Neural crest cell (in vitro differentiated cells): ENCODE results near the gene ADRB1. TPM values are rescaled to one million over a fixed set of nuclear protein-coding genes. Genes with fewer than 3 reads are reported as not detected.

ENCODE experiments used
- DNase-seq: peaks from one replicate; pipeline ENCODE4 v3.0.0; 2021; ENCODE audit warnings: low read depth, mixed read lengths, low spot score
- H3K27ac Mint-ChIP-seq: one replicate; pipeline ENCODE4 v1.8.0; 2021; ENCODE audit warnings: mild to moderate bottlenecking, mixed read lengths; ENCODE audit not compliant: unreplicated experiment
- H3K27me3 Mint-ChIP-seq: 2 replicates; pipeline ENCODE4 v1.8.0; 2021; ENCODE audit warnings: low read depth, mild to moderate bottlenecking, mixed read lengths
- H3K36me3 Mint-ChIP-seq: 2 replicates; pipeline ENCODE4 v1.8.0; 2021; ENCODE audit warnings: low read depth, mild to moderate bottlenecking, mixed read lengths
- H3K4me1 Mint-ChIP-seq: 2 replicates; pipeline ENCODE4 v1.8.0; 2021; ENCODE audit warnings: mixed read lengths
- H3K4me3 Mint-ChIP-seq: one replicate; pipeline ENCODE4 v1.8.0; 2021; ENCODE audit warnings: mild to moderate bottlenecking, mixed read lengths
- H3K9me3 Mint-ChIP-seq: 2 replicates; pipeline ENCODE4 v1.8.0; 2021; ENCODE audit warnings: mixed read lengths
- long read RNA-seq: library from polyadenylated mRNA; unstranded; transcript quantifications from one replicate; pipeline ENCODE4 v2.0.0, GENCODE V29; 2020
- total RNA-seq: library from RNA; stranded (reverse); gene quantifications from 2 replicates; pipeline ENCODE4 v1.2.1, GENCODE V29; 2021
- TF ChIP-seq, protein P1 (sequence below): fragments of 200-600 bp; sonication (generic); conservative IDR thresholded peaks from 2 replicates; pipeline ENCODE4 v1.5.0; 2021; ENCODE audit warnings: antibody characterized with exemption, mild to moderate bottlenecking

ADRB1 gene
- 0.07 and 0.14 TPM in 2 replicates for total RNA-seq
- long read RNA-seq, result 0 reads

DNA sequence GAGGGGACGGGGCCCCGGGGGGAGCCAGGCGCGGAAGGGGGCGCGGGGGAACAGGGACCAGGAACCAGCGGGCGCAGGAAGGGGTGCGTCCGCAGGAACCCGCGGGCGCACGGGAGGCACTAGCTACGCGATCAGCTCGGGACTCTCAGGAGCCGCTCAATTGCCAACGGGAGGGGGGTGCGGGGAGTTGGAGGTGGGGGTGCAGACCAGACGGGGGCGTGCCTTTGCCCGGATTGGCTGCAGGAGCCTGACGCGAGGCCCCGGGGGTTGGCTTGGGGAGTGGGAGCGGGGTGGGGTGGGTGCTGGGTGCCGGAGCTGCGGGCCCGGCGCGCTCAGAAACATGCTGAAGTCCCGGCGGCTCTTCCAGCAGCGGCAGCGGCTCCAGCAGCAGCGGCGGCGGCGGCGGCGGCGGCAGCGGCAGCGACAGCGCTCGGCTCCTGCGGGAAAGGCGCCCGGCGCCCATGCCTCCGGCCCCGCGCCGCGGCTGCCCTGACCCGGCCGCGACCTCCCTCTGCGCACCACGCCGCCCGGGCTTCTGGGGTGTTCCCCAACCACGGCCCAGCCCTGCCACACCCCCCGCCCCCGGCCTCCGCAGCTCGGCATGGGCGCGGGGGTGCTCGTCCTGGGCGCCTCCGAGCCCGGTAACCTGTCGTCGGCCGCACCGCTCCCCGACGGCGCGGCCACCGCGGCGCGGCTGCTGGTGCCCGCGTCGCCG is at the start of gene ADRB1:
Gene ADRB1 (plus strand): TSS at position 335 of the 715 bp plus-strand sequence. CDS start 267 bp downstream, at position 602.
- Mint-ChIP-seq H3K36me3 (no peaks in the 10 kb centered on the region), H3K27ac (no peak within 1 kb of the TSS), H3K4me3 (peak within 1 kb of the TSS; percentile 81), H3K27me3 (peaks cover 91% of the 10 kb centered on the region), H3K9me3 (no peaks in the 10 kb centered on the region), H3K4me1 (peaks cover 19% of the 10 kb centered on the region)
- DNase-seq, result peak; percentile 39
- TF ChIP-seq, protein P1, sequence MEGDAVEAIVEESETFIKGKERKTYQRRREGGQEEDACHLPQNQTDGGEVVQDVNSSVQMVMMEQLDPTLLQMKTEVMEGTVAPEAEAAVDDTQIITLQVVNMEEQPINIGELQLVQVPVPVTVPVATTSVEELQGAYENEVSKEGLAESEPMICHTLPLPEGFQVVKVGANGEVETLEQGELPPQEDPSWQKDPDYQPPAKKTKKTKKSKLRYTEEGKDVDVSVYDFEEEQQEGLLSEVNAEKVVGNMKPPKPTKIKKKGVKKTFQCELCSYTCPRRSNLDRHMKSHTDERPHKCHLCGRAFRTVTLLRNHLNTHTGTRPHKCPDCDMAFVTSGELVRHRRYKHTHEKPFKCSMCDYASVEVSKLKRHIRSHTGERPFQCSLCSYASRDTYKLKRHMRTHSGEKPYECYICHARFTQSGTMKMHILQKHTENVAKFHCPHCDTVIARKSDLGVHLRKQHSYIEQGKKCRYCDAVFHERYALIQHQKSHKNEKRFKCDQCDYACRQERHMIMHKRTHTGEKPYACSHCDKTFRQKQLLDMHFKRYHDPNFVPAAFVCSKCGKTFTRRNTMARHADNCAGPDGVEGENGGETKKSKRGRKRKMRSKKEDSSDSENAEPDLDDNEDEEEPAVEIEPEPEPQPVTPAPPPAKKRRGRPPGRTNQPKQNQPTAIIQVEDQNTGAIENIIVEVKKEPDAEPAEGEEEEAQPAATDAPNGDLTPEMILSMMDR, result no peak

DNA sequence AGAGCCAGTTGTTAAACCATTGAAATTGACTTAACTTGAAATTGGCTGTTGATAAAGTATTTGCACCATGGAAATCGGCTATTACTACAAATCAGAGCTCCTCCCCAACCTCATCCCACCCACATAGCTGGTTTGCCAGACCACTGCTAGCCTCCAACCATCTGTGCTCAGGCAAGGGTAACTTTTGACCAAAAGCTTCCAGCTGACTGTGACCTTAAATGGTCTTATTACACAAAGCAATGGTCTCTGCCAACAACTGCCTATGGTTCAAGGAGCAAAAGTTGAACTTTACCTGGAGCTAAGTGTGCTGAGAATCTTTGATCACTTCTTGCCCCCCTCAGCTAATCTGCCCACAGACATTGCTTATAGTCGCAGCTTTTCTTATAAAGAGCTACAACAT is 48.5 kb upstream of the ADRB1 start:
- Mint-ChIP-seq H3K4me3 (no peak overlapping the region), H3K27me3 (peaks cover 3% of the 10 kb centered on the region), H3K27ac (no peak overlapping the region), H3K4me1 (no peaks in the 10 kb centered on the region), H3K36me3 (no peaks in the 10 kb centered on the region), H3K9me3 (peaks cover 2% of the 10 kb centered on the region)
- no peak for DNase-seq
- TF ChIP-seq, protein P1, result no peak

DNA sequence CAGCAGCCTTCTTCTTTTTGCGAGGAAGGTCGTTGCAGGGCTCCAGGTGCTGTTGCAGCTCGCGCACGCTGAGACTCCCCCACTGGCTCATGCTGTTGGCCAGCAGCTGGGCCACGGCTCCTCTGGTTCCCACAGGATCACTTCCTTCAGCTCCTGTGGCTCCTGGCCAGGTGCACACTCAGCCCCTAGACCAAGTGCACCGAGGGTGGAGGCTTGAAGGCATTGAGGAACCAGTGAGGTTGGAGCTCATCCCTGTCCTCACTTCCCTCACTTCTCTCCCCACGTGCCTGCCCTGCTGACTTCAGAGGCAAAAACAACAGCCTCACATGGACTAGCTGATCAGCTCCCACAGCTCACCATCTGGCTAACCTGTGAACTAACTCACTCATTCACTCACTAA is 46.2 kb upstream of the ADRB1 start:
- TF ChIP-seq, protein P1, result no peak

DNA sequence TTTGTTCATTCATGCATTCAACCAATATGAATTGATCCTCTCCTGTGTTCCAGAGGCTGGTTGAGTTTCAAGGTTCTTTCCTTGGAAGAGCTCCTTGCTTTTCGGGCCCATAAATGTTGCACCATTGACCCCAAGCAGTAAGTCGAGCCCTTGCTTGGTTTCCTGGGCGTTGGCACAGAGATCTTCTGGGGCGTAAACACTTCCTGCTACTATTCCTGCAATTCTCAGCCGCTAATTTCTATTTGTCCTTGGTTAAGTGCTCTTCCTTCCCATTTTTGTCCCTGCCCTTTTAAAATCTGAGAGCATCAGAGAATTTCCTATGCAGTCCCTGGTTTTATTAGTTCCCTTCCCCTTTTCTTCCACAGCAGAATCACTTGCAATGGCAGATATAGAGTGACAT is 44.1 kb upstream of the ADRB1 start:
- no peak for DNase-seq
- Mint-ChIP-seq H3K4me1 (no peaks in the 10 kb centered on the region), H3K4me3 (no peak overlapping the region), H3K9me3 (peaks cover 2% of the 10 kb centered on the region), H3K36me3 (no peaks in the 10 kb centered on the region), H3K27me3 (peaks cover 4% of the 10 kb centered on the region), H3K27ac (no peak overlapping the region)
- TF ChIP-seq, protein P1, result no peak

More for the DNA sequence above, 46.2 kb upstream of the ADRB1 start:
- no peak for DNase-seq
- Mint-ChIP-seq H3K4me3 (no peak overlapping the region), H3K9me3 (peaks cover 2% of the 10 kb centered on the region), H3K27ac (no peak overlapping the region), H3K27me3 (peaks cover 3% of the 10 kb centered on the region), H3K4me1 (no peaks in the 10 kb centered on the region), H3K36me3 (no peaks in the 10 kb centered on the region)

DNA sequence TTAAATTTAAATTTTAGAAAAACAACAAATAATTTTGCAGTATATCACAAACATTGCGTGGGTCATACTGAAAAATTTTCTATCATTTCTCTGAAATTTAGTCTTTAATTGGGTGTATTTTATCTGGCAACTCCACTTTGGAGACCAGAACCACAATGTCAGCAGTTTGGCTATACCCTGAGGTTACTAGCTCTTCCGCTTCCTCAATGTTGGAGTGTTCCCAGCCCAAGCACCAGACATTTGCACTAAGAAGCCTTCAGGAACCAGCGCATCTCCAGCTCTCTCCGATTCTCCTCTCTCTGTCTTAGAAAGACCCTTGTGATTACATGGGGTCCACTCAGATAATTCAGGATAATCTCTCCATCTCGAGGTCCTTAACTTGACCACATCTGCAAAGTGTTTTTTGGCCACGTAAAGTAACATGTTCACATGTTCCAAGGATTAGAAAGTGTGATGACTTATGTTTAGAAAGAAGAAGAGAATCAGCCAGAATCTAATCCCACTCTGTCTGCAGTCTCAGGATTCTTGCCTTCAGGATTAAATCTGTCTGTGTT is 43.1 kb upstream of the ADRB1 start:
- no peak overlapping the region for H3K27ac Mint-ChIP-seq

More for the DNA sequence above, 43.1 kb upstream of the ADRB1 start:
- Mint-ChIP-seq H3K4me3 (no peak overlapping the region), H3K36me3 (no peaks in the 10 kb centered on the region), H3K4me1 (no peaks in the 10 kb centered on the region), H3K27me3 (peaks cover 13% of the 10 kb centered on the region), H3K9me3 (peaks cover 2% of the 10 kb centered on the region)
- DNase-seq, result no peak
- TF ChIP-seq, protein P1, result no peak
